ENCODE measurements around the gene MCM3AP. TPM values are rescaled to one million over a fixed set of nuclear protein-coding genes. Genes with fewer than 3 reads are reported as not detected.
A peak's percentile ranks its signal among the peaks of the same experiment; 100 is the strongest.

Gene MCM3AP
- total and polyA plus RNA-seq, 2 experiments from 2014 or later: 30.9 to 56.1 TPM

- Histone ChIP-seq H3K36me3 (ENCODE audit: low read depth) (peaks cover 8% of the 10 kb centered on the region; the same call in 1 of the 2 replicates), H3K4me2 (ENCODE audit: unreplicated experiment) (no peak overlapping the region), H3K27ac (no peak overlapping the region), H4K20me1 (ENCODE audit: insufficient read depth) (no peaks in the 10 kb centered on the region), H3K4me1 (ENCODE audit: insufficient read depth) (peaks cover 24% of the 10 kb centered on the region), H3K9me3 (ENCODE audit: low read depth) (no peaks in the 10 kb centered on the region), H2AFZ (no peak overlapping the region), H3K27me3 (replicated peaks; ENCODE audit: insufficient read depth) (no peaks in the 10 kb centered on the region), H3K9ac (no peak overlapping the region), H3K79me2 (ENCODE audit: insufficient read depth) (no peaks in the 10 kb centered on the region), H3K9me2 (ENCODE audit: insufficient read depth) (no peaks in the 10 kb centered on the region), H3F3A (ENCODE audit: insufficient read depth) (peaks cover 7% of the 10 kb centered on the region; the same call in 1 of the 2 replicates), H3K4me3 (no peak overlapping the region)
- in situ Hi-C loops (cut with MboI): no loop called here
- no peak for DNase-seq
- WGBS, 2 experiments (ENCODE audit: low coverage in 1 of 2, low lambda C conversion rate in 2 of 2, missing lambda C conversion rate in 2 of 2): 88 to 90% methylated on average over 20 of the region's 20 CpGs
- no peak for TF ChIP-seq EZH2phosphoT487 (IDR thresholded peaks at IDR 0.05; ENCODE audit: insufficient read depth, low read depth)
- no peak for TF ChIP-seq EZH2 (IDR thresholded peaks at IDR 0.05; ENCODE audit: insufficient read depth, poor library complexity, severe bottlenecking)
Observed at GRCh38 chr21:46191686-46192575, 93.5 kb downstream of the MCM3AP start.

- Histone ChIP-seq H3K27ac (peak overlapping the region; percentile 48; the same call in 1 of the 2 replicates), H3K4me1 (ENCODE audit: insufficient read depth) (peaks cover 24% of the 10 kb centered on the region), H3K9ac (no peak overlapping the region; the same call in 1 of the 2 replicates), H4K20me1 (ENCODE audit: insufficient read depth) (no peaks in the 10 kb centered on the region), H2AFZ (no peak overlapping the region), H3K9me2 (ENCODE audit: insufficient read depth) (no peaks in the 10 kb centered on the region), H3K36me3 (ENCODE audit: low read depth) (peaks cover 4% of the 10 kb centered on the region; the same call in 1 of the 2 replicates), H3K4me2 (ENCODE audit: unreplicated experiment) (peak overlapping the region; percentile 44), H3K79me2 (ENCODE audit: insufficient read depth) (no peaks in the 10 kb centered on the region), H3K27me3 (replicated peaks; ENCODE audit: insufficient read depth) (no peaks in the 10 kb centered on the region), H3F3A (ENCODE audit: insufficient read depth) (peaks cover 7% of the 10 kb centered on the region; the same call in 1 of the 2 replicates), H3K4me3 (no peak overlapping the region), H3K9me3 (ENCODE audit: low read depth) (no peaks in the 10 kb centered on the region)
- no peak for TF ChIP-seq EZH2 (IDR thresholded peaks at IDR 0.05; ENCODE audit: insufficient read depth, poor library complexity, severe bottlenecking)
- TF ChIP-seq EZH2phosphoT487 (IDR thresholded peaks at IDR 0.05; ENCODE audit: insufficient read depth, low read depth): no peak
- in situ Hi-C loops (cut with MboI): no loop called here
- WGBS, 2 experiments (ENCODE audit: low coverage in 1 of 2, low lambda C conversion rate in 2 of 2, missing lambda C conversion rate in 2 of 2): 15 to 30% methylated on average over 4 of the region's 4 CpGs
- peak; percentile 93 for DNase-seq
Observed at GRCh38 chr21:46191257-46191685, 94.1 kb downstream of the MCM3AP start.

- no peak for DNase-seq
- Histone ChIP-seq H3K27me3 (replicated peaks; ENCODE audit: insufficient read depth) (no peaks in the 10 kb centered on the region), H3K4me2 (ENCODE audit: unreplicated experiment) (peak overlapping the region; percentile 44), H3K36me3 (ENCODE audit: low read depth) (peaks cover 4% of the 10 kb centered on the region; the same call in 1 of the 2 replicates), H3K4me3 (no peak overlapping the region), H3K9me2 (ENCODE audit: insufficient read depth) (no peaks in the 10 kb centered on the region), H4K20me1 (ENCODE audit: insufficient read depth) (no peaks in the 10 kb centered on the region), H3K27ac (peak overlapping the region; percentile 48; the same call in 1 of the 2 replicates), H2AFZ (no peak overlapping the region), H3K4me1 (ENCODE audit: insufficient read depth) (peaks cover 24% of the 10 kb centered on the region), H3F3A (ENCODE audit: insufficient read depth) (peaks cover 7% of the 10 kb centered on the region), H3K9ac (no peak overlapping the region; the same call in 1 of the 2 replicates), H3K79me2 (ENCODE audit: insufficient read depth) (no peaks in the 10 kb centered on the region), H3K9me3 (ENCODE audit: low read depth) (no peaks in the 10 kb centered on the region)
- 63 to 69% methylated on average over 14 to 15 of the region's 15 CpGs for WGBS, 2 experiments (ENCODE audit: low coverage in 1 of 2, low lambda C conversion rate in 2 of 2, missing lambda C conversion rate in 2 of 2)
- in situ Hi-C loops (cut with MboI): no loop called here
- TF ChIP-seq EZH2phosphoT487 (IDR thresholded peaks at IDR 0.05; ENCODE audit: insufficient read depth, low read depth): no peak
- TF ChIP-seq EZH2 (IDR thresholded peaks at IDR 0.05; ENCODE audit: insufficient read depth, poor library complexity, severe bottlenecking): no peak
Observed at GRCh38 chr21:46190491-46191131, 94.8 kb downstream of the MCM3AP start.

GRCh38 chr21:46189959-46190490, 95.4 kb downstream of the MCM3AP start:
- Histone ChIP-seq H3F3A (ENCODE audit: insufficient read depth) (peaks cover 12% of the 10 kb centered on the region), H4K20me1 (ENCODE audit: insufficient read depth) (no peaks in the 10 kb centered on the region), H3K4me3 (no peak overlapping the region), H3K36me3 (ENCODE audit: low read depth) (peaks cover 4% of the 10 kb centered on the region; the same call in 1 of the 2 replicates), H3K9ac (no peak overlapping the region), H3K27ac (no peak overlapping the region), H3K9me3 (ENCODE audit: low read depth) (no peaks in the 10 kb centered on the region), H2AFZ (no peak overlapping the region), H3K79me2 (ENCODE audit: insufficient read depth) (no peaks in the 10 kb centered on the region), H3K9me2 (ENCODE audit: insufficient read depth) (no peaks in the 10 kb centered on the region), H3K4me2 (ENCODE audit: unreplicated experiment) (no peak overlapping the region), H3K4me1 (ENCODE audit: insufficient read depth) (peaks cover 24% of the 10 kb centered on the region), H3K27me3 (replicated peaks; ENCODE audit: insufficient read depth) (no peaks in the 10 kb centered on the region)
- no peak for DNase-seq
- 89 to 91% methylated on average over 11 to 14 of the region's 14 CpGs for WGBS, 2 experiments (ENCODE audit: low coverage in 1 of 2, low lambda C conversion rate in 2 of 2, missing lambda C conversion rate in 2 of 2)
- TF ChIP-seq EZH2 (IDR thresholded peaks at IDR 0.05; ENCODE audit: insufficient read depth, poor library complexity, severe bottlenecking): no peak
- no peak for TF ChIP-seq EZH2phosphoT487 (IDR thresholded peaks at IDR 0.05; ENCODE audit: insufficient read depth, low read depth)
- in situ Hi-C loops (cut with MboI): no loop called here
